A673 (cell line): ENCODE data around the gene NFASC.

Source experiments
- EZH2 ChIP-seq: fragments of 200-600 bp; sonication (generic); IDR thresholded peaks from 2 replicates; pipeline ENCODE4 v1.6.1; 2017; ENCODE audit warnings: borderline replicate concordance, low read depth, mild to moderate bottlenecking, mixed read lengths, antibody characterized with exemption, low read length; ENCODE audit not compliant: poor library complexity, severe bottlenecking
- TF ChIP-seq, protein P1 (sequence below): fragments of 300-800, 200-600 bp; sonication (generic); conservative IDR thresholded peaks from 2 replicates; pipeline ENCODE4 v1.5.1; 2017; ENCODE audit warnings: low read depth, mild to moderate bottlenecking, antibody characterized with exemption, low read length, moderate library complexity, mixed read lengths

DNA sequence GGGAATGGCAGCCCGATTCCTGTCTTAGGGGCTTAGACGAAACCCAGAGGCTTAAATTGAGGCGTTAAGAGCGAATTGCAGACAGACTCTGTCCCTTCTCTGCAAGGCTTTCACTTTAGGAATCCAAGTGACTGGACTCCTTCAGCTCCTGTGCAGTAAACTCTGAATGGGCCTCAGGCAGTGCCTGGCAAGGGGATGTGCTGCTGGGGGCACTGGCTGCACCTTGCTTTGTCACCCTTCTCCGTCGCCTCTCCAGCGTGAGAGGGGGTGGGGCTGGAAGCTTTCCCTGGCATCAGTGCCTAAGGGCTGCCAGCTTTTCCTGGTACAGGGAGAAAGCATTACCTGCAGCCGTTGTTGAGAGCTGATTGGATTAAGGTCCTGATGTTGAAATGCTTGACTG lies 39.9 kb upstream of the NFASC start:
- TF ChIP-seq, protein P1, sequence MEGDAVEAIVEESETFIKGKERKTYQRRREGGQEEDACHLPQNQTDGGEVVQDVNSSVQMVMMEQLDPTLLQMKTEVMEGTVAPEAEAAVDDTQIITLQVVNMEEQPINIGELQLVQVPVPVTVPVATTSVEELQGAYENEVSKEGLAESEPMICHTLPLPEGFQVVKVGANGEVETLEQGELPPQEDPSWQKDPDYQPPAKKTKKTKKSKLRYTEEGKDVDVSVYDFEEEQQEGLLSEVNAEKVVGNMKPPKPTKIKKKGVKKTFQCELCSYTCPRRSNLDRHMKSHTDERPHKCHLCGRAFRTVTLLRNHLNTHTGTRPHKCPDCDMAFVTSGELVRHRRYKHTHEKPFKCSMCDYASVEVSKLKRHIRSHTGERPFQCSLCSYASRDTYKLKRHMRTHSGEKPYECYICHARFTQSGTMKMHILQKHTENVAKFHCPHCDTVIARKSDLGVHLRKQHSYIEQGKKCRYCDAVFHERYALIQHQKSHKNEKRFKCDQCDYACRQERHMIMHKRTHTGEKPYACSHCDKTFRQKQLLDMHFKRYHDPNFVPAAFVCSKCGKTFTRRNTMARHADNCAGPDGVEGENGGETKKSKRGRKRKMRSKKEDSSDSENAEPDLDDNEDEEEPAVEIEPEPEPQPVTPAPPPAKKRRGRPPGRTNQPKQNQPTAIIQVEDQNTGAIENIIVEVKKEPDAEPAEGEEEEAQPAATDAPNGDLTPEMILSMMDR: no peak
- TF ChIP-seq EZH2: no peak
